ENCODE data around the gene RIPOR1.

The RIPOR1 gene

DNA sequence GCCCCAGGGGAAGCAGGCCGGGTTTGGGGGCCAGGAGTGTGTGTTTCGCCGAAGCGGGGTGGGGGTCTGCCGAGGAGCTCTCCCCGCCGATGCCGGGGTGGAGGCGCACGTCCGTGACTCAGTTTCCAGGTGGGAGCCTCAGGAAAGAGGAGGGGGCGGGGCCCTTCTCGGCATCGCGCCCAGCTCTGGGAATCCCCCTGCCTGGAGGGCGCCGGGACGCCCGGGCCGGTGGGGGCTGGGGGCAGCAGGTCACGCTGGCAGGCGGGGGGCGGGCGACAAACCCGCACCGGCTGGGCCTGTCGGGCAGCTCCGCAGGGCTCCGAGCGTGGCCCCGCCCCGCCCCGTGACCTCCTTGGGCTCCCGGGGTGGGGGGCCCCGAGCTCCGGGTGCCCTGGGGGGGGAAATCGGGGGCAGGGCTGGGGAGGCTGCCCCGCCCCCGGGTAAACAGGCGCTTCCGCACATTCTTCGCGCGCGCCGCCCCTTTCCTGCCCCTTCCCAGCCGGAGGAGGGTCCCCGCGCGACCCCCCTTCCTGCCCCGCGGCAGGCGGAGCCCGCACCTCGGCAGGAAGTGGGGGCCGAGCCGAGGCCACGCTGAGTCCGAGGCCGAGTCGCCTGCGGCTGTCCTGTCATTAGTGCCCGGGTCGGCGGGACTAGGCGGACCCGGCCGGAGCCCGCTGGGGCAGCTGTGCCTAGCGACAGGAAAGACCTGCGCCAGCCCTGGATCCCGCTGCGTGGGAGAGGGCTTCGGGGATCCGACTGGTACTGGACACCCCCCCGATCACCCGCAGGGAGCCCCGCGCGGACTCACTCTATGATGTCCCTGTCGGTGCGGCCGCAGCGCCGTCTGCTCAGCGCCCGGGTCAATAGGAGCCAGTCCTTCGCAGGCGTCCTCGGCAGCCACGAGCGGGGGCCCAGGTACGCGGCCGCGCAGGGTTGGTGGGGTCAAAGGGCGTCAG, 9.3 kb downstream of the RIPOR1 start:
- in situ Hi-C loops (cut with MboI; ENCODE audit: low sequenced_read_pairs): no loop called here

DNA sequence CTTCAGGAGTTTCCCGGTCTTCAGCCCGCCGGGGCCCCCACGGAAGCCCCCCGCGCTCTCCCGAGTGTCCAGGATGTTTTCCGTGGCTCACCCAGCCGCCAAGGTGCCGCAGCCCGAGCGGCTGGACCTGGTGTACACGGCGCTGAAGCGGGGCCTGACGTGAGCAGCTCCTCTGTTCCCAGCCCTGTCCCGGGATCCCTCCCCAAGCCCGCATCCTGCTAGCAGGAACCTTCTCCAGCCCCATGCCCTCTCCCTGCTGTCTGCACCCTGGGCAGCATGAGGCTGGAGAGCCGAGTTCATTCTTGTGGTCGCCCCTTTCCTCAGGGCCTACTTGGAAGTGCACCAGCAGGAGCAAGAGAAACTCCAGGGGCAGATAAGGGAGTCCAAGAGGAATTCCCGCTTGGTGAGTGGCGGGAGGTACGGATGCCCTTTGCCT, 10.1 kb downstream of the RIPOR1 start:
- in situ Hi-C loops (cut with MboI; ENCODE audit: low sequenced_read_pairs): no loop called here

DNA sequence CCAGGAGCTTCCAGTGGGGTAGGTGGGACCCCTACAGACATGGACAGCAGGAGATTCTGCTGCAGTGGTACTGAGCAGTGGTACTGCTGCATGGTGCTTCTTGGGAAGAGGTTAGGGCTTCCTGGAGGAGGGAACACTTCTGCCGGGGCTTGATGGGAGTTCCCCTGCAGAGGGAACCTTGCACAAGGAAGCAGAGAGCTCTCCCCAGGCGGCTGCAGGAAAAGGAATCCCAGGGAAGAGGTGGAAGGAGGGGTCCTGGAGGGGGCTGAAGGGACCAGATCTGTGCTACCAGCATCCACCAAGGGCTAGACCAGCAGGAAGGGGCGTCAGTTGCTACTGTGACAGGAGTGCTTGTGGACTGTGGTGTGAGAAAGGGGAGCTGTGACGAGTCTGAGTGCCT, 10.6 kb downstream of the RIPOR1 start:
- in situ Hi-C loops (cut with MboI; ENCODE audit: low sequenced_read_pairs): no loop called here

DNA sequence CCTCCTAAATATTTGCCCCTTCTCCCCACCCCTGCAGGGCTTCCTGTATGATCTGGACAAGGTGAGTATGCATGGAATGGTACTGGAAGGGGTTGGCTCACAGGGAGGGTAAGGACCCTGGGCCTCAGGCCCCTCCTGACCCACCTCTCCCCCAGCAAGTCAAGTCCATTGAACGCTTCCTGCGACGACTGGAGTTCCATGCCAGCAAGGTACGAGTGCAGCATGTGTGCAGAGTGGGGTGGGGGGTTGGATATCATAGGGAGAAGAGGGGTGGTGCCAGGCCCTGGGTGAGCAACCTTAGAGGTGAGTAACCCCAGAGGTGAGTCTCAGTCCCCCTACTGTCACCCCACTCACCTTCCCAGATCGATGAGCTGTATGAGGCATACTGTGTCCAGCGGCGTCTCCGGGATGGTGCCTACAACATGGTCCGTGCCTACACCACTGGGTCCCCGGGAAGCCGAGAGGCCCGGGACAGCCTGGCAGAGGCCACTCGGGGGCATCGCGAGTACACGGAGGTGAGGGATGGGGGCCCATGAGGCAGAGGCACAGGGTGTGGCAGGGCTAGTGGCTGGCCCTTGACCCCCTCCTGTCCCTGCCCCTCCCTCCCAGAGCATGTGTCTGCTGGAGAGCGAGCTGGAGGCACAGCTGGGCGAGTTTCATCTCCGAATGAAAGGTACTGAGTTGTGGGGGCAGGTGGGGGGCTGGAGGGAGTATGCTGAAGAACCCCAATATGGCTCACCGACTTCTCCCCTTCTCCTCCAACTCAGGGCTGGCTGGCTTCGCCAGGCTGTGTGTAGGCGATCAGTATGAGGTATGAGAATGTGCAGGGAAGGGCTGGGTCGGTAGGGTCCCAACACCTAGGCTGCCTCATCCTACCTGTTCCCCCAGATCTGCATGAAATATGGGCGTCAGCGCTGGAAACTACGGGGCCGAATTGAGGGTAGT, 11.3 kb downstream of the RIPOR1 start:
- in situ Hi-C loops (cut with MboI; ENCODE audit: low sequenced_read_pairs): no loop called here

DNA sequence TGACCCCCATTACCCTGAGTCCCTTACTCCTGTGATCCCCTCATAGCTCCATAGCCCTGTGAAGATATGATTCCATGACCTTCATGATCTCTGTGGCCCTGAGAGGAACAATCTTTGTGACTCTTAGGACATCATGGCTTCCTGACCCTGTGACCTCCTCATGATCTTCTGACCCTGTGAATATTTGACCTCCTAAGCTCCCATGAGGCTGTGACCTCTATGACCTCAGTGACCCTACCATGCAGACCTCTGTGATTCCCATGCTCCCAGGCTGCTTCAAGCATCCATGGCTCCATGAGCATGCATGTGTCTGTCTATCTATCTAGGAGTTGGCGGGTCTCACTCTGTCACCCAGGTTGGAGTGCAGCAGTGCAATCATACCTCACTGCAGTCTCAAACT, 12.1 kb downstream of the RIPOR1 start:
- in situ Hi-C loops (cut with MboI; ENCODE audit: low sequenced_read_pairs): no loop called here

DNA sequence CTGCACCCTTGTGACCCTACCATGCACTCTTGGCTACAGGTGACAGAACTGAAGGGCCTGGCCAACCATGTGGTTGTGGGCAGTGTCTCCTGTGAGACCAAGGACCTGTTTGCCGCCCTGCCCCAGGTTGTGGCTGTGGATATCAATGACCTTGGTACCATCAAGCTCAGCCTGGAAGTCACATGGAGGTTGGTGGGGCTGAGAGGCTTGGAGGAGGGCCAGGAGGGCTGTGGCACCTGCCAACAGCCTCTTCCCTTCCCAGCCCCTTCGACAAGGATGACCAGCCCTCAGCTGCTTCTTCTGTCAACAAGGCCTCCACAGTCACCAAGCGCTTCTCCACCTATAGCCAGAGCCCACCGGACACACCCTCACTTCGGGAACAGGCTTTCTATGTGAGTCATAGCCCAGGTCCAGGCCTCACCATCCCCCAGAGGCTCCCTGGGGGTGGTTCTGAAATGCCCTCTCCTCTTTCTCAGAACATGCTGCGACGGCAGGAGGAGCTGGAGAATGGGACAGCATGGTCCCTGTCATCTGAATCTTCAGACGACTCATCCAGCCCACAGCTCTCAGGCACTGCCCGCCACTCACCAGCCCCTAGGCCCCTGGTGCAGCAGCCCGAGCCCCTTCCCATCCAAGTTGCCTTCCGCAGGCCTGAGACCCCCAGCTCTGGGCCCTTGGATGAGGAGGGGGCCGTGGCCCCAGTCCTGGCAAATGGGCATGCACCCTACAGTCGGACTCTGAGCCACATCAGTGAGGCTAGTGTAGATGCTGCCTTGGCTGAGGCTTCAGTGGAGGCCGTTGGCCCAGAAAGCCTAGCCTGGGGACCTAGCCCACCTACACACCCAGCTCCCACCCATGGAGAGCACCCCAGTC, 13.0 kb downstream of the RIPOR1 start:
- in situ Hi-C loops (cut with MboI; ENCODE audit: low sequenced_read_pairs): no loop called here

DNA sequence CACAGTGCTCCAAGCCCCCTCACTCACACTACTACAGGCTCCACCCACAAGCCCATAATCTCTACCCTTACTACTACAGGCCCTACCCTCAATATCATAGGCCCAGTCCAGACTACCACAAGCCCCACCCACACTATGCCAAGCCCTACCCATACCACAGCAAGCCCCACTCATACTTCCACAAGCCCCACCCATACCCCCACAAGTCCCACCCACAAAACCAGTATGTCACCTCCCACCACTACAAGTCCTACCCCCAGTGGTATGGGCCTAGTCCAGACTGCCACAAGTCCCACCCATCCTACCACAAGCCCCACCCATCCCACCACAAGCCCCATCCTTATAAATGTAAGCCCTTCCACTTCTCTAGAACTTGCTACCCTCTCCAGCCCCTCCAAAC, 13.8 kb downstream of the RIPOR1 start:
- in situ Hi-C loops (cut with MboI; ENCODE audit: low sequenced_read_pairs): no loop called here

DNA sequence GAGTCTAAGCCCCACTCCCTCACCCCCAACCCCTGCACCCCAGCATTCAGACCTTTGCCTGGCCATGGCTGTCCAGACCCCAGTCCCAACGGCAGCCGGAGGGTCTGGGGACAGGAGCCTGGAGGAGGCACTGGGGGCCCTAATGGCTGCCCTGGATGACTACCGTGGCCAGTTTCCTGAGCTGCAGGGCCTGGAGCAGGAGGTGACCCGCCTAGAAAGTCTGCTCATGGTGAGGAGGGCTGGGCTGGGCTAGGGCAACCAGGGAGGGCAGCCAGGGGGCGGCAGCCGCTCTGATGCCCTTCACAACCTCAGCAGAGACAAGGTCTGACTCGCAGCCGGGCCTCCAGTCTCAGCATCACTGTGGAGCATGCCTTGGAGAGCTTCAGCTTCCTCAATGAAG, 14.4 kb downstream of the RIPOR1 start:
- in situ Hi-C loops (cut with MboI; ENCODE audit: low sequenced_read_pairs): no loop called here

DNA sequence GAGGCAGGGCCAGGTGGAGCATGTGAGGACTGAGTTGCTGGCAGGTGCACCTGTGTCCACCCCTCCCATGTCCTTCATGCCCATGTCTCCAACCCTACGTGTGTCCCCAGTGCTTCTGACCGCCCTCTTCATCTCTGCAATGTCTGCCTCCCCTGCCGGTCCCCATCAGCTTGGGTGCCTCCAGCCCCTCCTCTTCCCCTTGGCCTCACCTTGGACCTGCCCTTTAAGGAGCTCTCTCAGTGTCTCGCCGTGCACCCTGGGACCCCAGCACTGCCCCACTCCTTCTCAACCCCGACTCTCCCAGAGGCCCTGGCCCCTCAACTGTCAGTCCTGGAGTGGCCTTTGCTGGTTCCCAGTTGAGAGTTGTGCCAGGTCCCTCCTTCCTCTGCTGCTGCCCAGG, 15.0 kb downstream of the RIPOR1 start:
- in situ Hi-C loops (cut with MboI; ENCODE audit: low sequenced_read_pairs): no loop called here

DNA sequence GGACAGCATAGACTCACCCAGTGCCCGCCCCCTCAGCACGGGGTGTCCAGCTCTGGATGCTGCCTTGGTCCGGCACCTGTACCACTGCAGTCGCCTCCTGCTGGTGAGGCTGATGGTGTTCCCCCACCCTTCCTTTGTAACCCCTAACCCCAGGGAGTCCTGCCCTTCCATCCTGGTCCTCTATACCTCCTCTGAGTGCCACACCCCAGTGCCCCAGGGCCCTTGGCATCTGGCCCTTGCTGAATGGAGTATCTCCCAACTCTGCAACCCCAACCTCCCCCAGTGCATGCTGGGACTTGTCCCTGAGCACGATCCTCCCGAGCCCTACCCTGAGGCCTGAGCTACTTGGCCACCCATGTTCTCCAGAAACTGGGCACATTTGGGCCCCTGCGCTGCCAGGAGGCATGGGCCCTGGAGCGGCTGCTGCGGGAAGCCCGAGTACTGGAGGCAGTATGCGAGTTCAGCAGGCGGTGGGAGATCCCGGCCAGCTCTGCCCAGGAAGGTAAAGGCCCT, 15.8 kb downstream of the RIPOR1 start:
- in situ Hi-C loops (cut with MboI; ENCODE audit: low sequenced_read_pairs): no loop called here

DNA sequence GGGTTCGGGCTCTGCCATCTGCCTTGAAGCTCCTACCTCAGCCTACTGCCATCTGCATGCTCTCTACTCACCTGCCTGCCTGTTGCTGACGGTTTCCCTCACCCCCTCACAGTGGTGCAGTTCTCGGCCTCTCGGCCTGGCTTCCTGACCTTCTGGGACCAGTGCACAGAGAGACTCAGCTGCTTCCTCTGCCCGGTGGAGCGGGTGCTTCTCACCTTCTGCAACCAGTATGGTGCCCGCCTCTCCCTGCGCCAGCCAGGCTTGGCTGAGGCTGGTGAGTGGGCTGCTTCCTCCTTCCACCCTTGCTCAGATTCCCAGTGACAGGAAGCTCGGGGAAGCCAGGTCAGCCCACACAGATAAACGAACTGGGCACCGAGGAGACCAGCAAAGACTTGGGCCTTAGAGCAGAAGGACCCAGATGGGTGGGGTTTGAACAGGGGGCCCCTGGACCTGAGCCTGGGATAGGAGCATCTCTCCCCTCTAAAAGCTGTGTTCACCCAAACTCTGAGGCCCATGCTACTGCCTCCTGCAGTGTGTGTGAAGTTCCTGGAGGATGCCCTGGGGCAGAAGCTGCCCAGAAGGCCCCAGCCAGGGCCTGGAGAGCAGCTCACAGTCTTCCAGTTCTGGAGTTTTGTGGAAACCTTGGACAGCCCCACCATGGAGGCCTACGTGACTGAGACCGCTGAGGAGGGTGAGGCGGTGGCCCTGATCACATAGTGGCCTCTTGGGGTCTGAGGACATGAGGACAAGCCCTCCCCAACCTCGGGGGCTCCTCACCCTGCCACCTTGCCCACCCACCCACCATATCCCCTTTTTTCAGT, 16.4 kb downstream of the RIPOR1 start:
- in situ Hi-C loops (cut with MboI; ENCODE audit: low sequenced_read_pairs): loop anchor here (5.0 kb wide), 1 partner anchor 97 kb away; no protein-coding TSS in a partner anchor

DNA sequence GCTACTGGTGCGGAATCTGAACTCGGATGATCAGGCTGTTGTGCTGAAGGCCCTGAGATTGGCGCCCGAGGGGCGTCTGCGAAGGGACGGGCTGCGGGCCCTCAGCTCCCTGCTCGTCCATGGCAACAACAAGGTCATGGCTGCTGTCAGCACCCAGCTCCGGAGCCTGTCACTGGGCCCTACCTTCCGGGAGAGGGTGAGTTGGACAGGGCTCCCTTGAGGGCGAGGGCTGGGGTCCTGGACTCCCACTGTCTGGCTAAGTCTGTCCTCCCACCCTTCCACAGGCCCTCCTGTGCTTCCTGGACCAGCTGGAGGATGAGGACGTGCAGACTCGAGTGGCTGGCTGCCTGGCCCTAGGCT, 17.0 kb downstream of the RIPOR1 start:
- in situ Hi-C loops (cut with MboI; ENCODE audit: low sequenced_read_pairs): loop anchor here (5.0 kb wide), 1 partner anchor 97 kb away; no protein-coding TSS in a partner anchor

DNA sequence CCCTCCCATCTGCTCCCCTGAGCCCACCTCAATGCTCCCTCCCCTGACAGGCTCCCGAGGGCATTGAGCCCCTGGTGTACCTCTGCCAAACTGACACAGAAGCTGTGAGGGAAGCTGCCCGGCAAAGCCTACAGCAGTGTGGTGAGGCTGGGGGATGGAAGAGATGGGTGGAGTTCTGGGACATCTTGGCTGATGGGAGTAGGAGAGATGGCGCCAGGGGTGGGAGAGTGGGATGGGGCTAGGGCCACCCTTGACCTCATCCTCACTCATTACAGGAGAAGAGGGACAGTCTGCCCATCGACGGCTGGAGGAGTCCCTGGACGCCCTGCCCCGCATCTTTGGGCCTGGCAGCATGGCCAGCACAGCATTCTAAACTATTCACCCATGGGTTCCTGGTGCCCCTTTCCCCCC, 17.5 kb downstream of the RIPOR1 start:
- in situ Hi-C loops (cut with MboI; ENCODE audit: low sequenced_read_pairs): loop anchor here (5.0 kb wide), 1 partner anchor 96 kb away; no protein-coding TSS in a partner anchor

DNA sequence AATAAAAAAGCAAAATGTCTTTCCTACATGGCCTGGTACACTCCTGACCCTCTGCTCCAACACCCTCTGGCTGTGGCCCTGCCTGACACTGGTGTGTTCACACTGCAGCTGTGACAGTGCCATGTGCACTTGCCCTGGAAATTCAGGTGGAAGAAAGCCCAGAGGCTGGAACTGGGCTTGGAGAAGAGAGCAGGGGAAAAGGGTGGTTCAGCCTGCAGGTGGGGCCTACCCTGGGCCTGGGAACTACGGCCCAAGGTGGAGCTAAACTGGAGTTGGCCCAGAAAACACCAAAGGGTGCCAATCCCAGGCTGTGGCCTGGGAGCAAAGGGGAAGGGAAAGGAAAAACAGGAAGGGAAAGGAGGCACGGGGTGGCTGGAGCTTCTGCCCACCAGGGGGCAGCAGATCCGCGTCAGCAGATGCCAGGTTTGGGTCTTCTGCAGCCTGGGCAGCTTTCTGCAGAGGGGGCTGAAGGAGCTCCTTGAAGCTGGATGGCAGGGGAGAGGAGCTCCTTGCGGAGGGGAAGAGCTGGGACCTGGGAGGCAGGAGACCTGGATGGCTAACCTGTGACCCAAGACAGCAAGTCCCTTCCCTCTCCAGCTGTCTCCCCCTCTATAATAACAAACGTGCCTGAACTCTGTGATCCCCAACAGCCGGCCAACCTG, 18.3 kb downstream of the RIPOR1 start:
- in situ Hi-C loops (cut with MboI; ENCODE audit: low sequenced_read_pairs): loop anchor here (5.0 kb wide), 1 partner anchor 95 kb away; no protein-coding TSS in a partner anchor

DNA sequence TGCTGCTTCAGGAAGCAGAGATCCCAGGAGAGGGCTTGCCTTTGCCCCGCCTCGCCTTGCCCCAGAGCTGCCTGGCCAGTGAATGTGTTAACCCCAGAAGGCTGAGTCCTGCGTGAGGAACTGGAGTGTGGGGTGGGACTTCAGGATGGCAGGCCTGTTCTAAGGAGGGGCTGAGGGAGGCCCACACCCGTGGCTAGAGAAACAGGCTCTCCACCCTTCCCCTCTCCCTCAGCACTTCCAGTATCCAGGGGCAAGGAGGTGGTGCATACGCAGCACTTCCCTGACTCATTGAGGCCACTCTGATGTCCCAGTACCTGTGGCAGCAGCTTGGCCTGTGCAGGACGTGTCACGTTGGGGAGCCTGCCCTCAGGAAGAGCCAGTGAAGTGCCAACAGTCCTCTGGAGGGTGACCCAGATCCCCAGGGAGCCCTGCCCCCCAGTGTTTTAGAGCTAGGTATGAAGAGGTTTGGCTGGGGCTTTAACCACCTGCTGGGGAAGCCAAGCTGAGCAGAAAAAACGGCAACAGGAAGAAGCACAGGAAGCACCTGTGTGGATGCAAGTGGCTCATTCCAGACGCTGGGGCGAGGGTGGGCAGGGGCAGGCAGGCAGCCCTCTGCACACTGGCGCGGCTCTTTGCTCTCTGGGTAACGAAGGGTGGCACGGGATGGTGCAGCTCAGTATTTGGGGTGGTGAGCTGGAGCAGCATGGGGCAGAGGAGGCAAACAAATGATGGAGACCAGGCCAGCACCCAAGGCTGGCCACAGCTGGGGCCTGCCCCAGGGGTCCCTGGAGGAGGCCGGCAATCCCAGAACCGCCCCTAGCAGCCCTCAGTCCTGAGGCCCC, 19.0 kb downstream of the RIPOR1 start:
- in situ Hi-C loops (cut with MboI; ENCODE audit: low sequenced_read_pairs): loop anchor here (5.0 kb wide), 1 partner anchor 95 kb away; no protein-coding TSS in a partner anchor

DNA sequence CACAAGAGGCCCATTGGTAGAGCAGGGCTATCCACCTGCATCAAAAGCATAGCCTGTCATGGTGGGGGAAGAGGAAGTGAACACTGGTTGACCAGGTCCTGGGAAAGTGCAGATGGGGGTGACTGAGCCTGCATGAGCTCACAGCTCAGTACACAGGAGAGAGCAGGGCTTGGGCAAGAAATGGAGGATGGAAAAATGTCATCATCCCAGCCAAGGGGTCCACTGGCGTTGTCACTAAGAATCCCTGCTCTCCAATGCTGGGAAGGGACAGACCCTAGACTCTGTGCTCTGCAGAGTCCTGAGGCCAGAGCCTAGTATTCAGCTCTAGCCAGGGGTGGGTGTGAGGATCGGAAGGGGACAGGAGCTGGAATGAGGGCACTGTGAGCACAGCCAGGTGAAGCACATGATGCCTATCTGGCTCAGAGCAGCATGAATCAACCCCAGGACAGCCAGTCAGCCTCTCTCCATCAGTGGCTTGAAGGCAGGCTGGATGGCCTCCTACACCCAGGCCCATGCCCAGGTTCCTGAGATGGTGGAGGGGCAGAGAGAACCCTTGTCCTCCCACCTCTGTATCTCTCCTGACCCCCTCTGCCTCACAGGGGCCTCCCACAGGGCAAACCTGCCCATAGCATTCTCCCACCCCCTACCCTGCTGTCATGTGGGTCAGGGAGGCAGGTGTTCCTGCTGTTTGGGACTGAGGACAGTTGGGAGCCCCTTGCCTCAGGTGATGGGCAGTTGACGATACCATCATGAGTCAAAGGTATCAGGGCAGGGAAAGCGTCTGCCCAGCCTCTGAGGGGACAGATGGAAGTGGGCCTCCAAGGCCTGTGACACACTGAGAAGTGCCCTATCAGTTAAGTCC, 19.9 kb downstream of the RIPOR1 start:
- in situ Hi-C loops (cut with MboI; ENCODE audit: low sequenced_read_pairs): loop anchor here (5.0 kb wide), 1 partner anchor 94 kb away; no protein-coding TSS in a partner anchor

DNA sequence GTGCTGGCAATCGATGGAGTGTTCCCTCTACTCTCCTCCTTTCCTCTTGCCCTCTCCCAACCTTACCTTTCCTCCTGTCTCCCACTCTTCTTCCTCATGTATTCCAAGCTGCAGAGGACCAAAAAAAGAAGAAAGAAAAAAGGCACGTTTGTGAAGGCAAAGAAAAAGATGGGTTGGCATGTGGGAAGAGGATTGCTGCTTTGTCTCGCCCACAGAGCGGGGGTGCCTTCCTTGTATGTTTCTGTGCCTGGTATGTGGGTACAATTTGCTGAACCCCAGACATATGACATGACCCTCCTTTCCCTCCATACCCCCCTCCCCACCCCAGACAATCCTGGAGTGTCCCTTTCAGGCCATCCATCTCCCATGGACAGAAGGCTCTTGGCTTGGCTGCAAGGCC, 20.6 kb downstream of the RIPOR1 start:
- in situ Hi-C loops (cut with MboI; ENCODE audit: low sequenced_read_pairs): loop anchor here (5.0 kb wide), 1 partner anchor 93 kb away; no protein-coding TSS in a partner anchor

Measured in HL-60/S4 (cell line).